GM21576 (cell line): Measurements from ENCODE around the gene MRGPRX1.
"Not testable (repeated sequence)": the region's sequence is repeated elsewhere in the genome, so short reads cannot be mapped to it uniquely, and the experiment has no call there.

Experiments used
- ATAC-seq: cut with Tn5 transposase; IDR thresholded peaks from one replicate; pipeline ENCODE4 v1.9.1; 2021; ENCODE audit warnings: mild to moderate bottlenecking, moderate library complexity; ENCODE audit not compliant: unreplicated experiment

Gene MRGPRX1

GRCh38 chr11:18939314-18939713 is at the start of gene MRGPRX1:
TSS of gene MRGPRX1 (minus strand) at chr11:18939414. CDS start at chr11:18934784, 4,630 bp downstream.
- ATAC-seq, result no peak

GRCh38 chr11:18987454-18988231 is 48.4 kb upstream of the MRGPRX1 start:
- ATAC-seq, result no peak

- ATAC-seq, result no peak
Observed at GRCh38 chr11:18986744-18987143, 47.5 kb upstream of the MRGPRX1 start.

- ATAC-seq, result no peak
Observed at GRCh38 chr11:18981897-18982296, 42.7 kb upstream of the MRGPRX1 start.

- no peak for ATAC-seq
Observed at GRCh38 chr11:18974192-18974591, 35.0 kb upstream of the MRGPRX1 start.

- ATAC-seq, result no peak
Observed at GRCh38 chr11:18972336-18972735, 33.1 kb upstream of the MRGPRX1 start.

GRCh38 chr11:18969720-18970119 is 30.5 kb upstream of the MRGPRX1 start:
- ATAC-seq, result no peak

- no peak for ATAC-seq
Observed at GRCh38 chr11:18958221-18958910, 19.2 kb upstream of the MRGPRX1 start.

- no peak for ATAC-seq
Observed at GRCh38 chr11:18956630-18957029, 17.4 kb upstream of the MRGPRX1 start.

- no peak for ATAC-seq
Observed at GRCh38 chr11:18936002-18936673, 3.1 kb downstream of the MRGPRX1 start.

- ATAC-seq, result no peak
Observed at GRCh38 chr11:18934195-18934814, 4.9 kb downstream of the MRGPRX1 start.

GRCh38 chr11:18927550-18928322 is 11.5 kb downstream of the MRGPRX1 start:
- no peak for ATAC-seq

- not testable (repeated sequence) for ATAC-seq
Observed at GRCh38 chr11:18925426-18925825, 13.8 kb downstream of the MRGPRX1 start.

- no peak for ATAC-seq
Observed at GRCh38 chr11:18912883-18913282, 26.3 kb downstream of the MRGPRX1 start.

- ATAC-seq, result no peak
Observed at GRCh38 chr11:18907391-18907790, 31.8 kb downstream of the MRGPRX1 start.

- not testable (repeated sequence) for ATAC-seq
Observed at GRCh38 chr11:18900637-18901036, 38.6 kb downstream of the MRGPRX1 start.

GRCh38 chr11:18900151-18900611 is 39.0 kb downstream of the MRGPRX1 start:
- ATAC-seq, result not testable (repeated sequence)

- ATAC-seq, result not testable (repeated sequence)
Observed at GRCh38 chr11:18891712-18892111, 47.5 kb downstream of the MRGPRX1 start.

GRCh38 chr11:18890615-18891014 is 48.6 kb downstream of the MRGPRX1 start:
- no peak for ATAC-seq
